H1 (cell line): ENCODE data around the gene ELOVL3.

ENCODE experiments used
- CREB1 ChIP-seq: IDR thresholded peaks from 2 replicates; pipeline ENCODE4 v1.6.1; 2012; ENCODE audit warnings: inconsistent platforms
- CTCF ChIP-seq, 3 experiments: IDR thresholded peaks; 1 replicate in 2 of 3; 2 replicates in 1 of 3; pipeline versions ENCODE4 v1.5.1 to v1.6.1; 2011; ENCODE audit warnings: low read length in 3 of 3, mild to moderate bottlenecking in 3 of 3, inconsistent platforms in 2 of 3, low read depth in 1 of 3, moderate library complexity in 1 of 3; ENCODE audit not compliant: insufficient read depth in 1 of 3; ENCODE audit errors: control extremely low read depth in 1 of 3
- RAD21 ChIP-seq, 2 experiments: IDR thresholded peaks in 1 of 2; conservative IDR thresholded peaks in 1 of 2; 2 replicates each; pipeline ENCODE4 v1.6.1; 2011; ENCODE audit warnings: low read depth in 2 of 2, low read length in 2 of 2, improper control_type of control experiment in 1 of 2, inconsistent platforms in 1 of 2, mild to moderate bottlenecking in 1 of 2, moderate library complexity in 1 of 2

- no peak for TF ChIP-seq CREB1
- no peak for TF ChIP-seq RAD21 (IDR thresholded peaks at IDR 0.05 in 1 of 2, conservative IDR thresholded peaks at IDR 0.05 in 1 of 2; ENCODE audit: low read depth in 2 of 2, low read length in 2 of 2)
- TF ChIP-seq CTCF (IDR thresholded peaks at IDR 0.05; ENCODE audit: control extremely low read depth in 1 of 3, insufficient read depth in 1 of 3, low read depth in 1 of 3, low read length in 3 of 3) = no peak
Measured at GRCh38 chr10:102195296-102195870, 30.7 kb upstream of the ELOVL3 start.
